Immature natural killer cell (primary cell): Measurements from ENCODE around the gene ODAD4. TPM values are rescaled to one million over a fixed set of nuclear protein-coding genes. Genes with fewer than 3 reads are reported as not detected.
"Not testable (repeated sequence)": the region's sequence is repeated elsewhere in the genome, so short reads cannot be mapped to it uniquely, and the experiment has no call there.

Source experiments
- DNase-seq, 3 donors: peaks; one replicate each; pipeline ENCODE4 v3.0.0; 2022; ENCODE audit warnings: mixed read lengths in 1 of 3
- H3K27ac Mint-ChIP-seq, 6 donors: one replicate each; pipeline ENCODE4 v1.8.0; 2020; ENCODE audit warnings: mixed read lengths in 6 of 6, mild to moderate bottlenecking in 5 of 6, inconsistent platforms in 4 of 6, moderate library complexity in 3 of 6
- H3K27me3 Mint-ChIP-seq, 3 donors: one replicate each; pipeline ENCODE4 v1.8.0; 2020 to 2021; ENCODE audit warnings: low read depth in 3 of 3, mild to moderate bottlenecking in 3 of 3, mixed read lengths in 3 of 3, moderate library complexity in 3 of 3, inconsistent platforms in 1 of 3
- H3K36me3 Mint-ChIP-seq, 3 donors: one replicate each; pipeline ENCODE4 v1.8.0; 2020; ENCODE audit warnings: mixed read lengths in 3 of 3, inconsistent platforms in 2 of 3, mild to moderate bottlenecking in 2 of 3
- H3K4me1 Mint-ChIP-seq, 2 donors: one replicate each; pipeline ENCODE4 v1.8.0; 2020; ENCODE audit warnings: inconsistent platforms in 2 of 2, mild to moderate bottlenecking in 2 of 2, mixed read lengths in 2 of 2, moderate library complexity in 1 of 2
- H3K4me3 Mint-ChIP-seq, 5 donors: one replicate each; pipeline ENCODE4 v1.8.0; 2020; ENCODE audit warnings: mild to moderate bottlenecking in 5 of 5, mixed read lengths in 5 of 5, inconsistent platforms in 3 of 5, moderate library complexity in 3 of 5
- H3K9me3 Mint-ChIP-seq, 6 donors: one replicate each; pipeline ENCODE4 v1.8.0; 2020; ENCODE audit warnings: mild to moderate bottlenecking in 6 of 6, mixed read lengths in 6 of 6, inconsistent platforms in 4 of 6, moderate library complexity in 3 of 6
- polyA plus RNA-seq, 3 donors: library from polyadenylated mRNA; unstranded; fragments of 300-500 nt; fragmentation: Illumina TruSeq; gene quantifications; one replicate each; pipeline ENCODE4 v1.2.3, GENCODE V29; 2021

ODAD4 gene
- polyA plus RNA-seq, 3 donors from 2014 or later = 0.15 to 0.38 TPM; not detected in 1

- peaks cover 33 to 46% of the 10 kb centered on the region in 2 donors for H3K4me1 Mint-ChIP-seq
- H3K4me3 Mint-ChIP-seq = peak overlapping the region; percentile 86 to 92 (median 89)
- H3K36me3 Mint-ChIP-seq = peaks cover under 1 to 4% (median 1%) of the 10 kb centered on the region in 3 donors
- H3K9me3 Mint-ChIP-seq = no peaks in the 10 kb centered on the region
- DNase-seq = peak; percentile 7 to 32 (median 17)
- H3K27ac Mint-ChIP-seq = peak overlapping the region; percentile 45 to 87 (median 74)
- H3K27me3 Mint-ChIP-seq = peaks cover 0 to 10% (median 3%) of the 10 kb centered on the region in 3 donors
Observed at GRCh38 chr17:41917679-41918313, 12.6 kb upstream of the ODAD4 start.

GRCh38 chr17:41918314-41919164 is 11.9 kb upstream of the ODAD4 start, which contains the start of gene ACLY:
Gene ACLY (minus strand): TSS chr17:41918951. CDS start chr17:41913873, 5,078 bp downstream.
- H3K36me3 Mint-ChIP-seq = no peaks in the 10 kb centered on the region
- H3K4me3 Mint-ChIP-seq = peak within 1 kb of the TSS; percentile 86 to 92 (median 89)
- no peaks in the 10 kb centered on the region for H3K9me3 Mint-ChIP-seq
- peak within 1 kb of the TSS; percentile 68 to 90 (median 80) for H3K27ac Mint-ChIP-seq
- peaks cover 33 to 39% of the 10 kb centered on the region in 2 donors for H3K4me1 Mint-ChIP-seq
- peaks cover 0 to 10% (median 6%) of the 10 kb centered on the region in 3 donors for H3K27me3 Mint-ChIP-seq
- DNase-seq = peak; percentile 90 to 92 (median 92)

GRCh38 chr17:41919165-41919817 is 11.1 kb upstream of the ODAD4 start:
- Mint-ChIP-seq H3K9me3 (no peaks in the 10 kb centered on the region), H3K27me3 (peaks cover 0 to 9% (median 9%) of the 10 kb centered on the region in 3 donors)

GRCh38 chr17:41919840-41920579 is 10.4 kb upstream of the ODAD4 start:
- H3K4me1 Mint-ChIP-seq = peaks cover 23 to 25% of the 10 kb centered on the region in 2 donors
- H3K4me3 Mint-ChIP-seq = peak overlapping the region; percentile 64 to 89 (median 69)
- H3K27me3 Mint-ChIP-seq = peaks cover 0 to 9% (median 8%) of the 10 kb centered on the region in 3 donors
- DNase-seq = no peak
- H3K9me3 Mint-ChIP-seq = no peaks in the 10 kb centered on the region
- no peaks in the 10 kb centered on the region for H3K36me3 Mint-ChIP-seq
- H3K27ac Mint-ChIP-seq = peak overlapping the region in 2 of 6 donors; percentile 78 to 81

More at GRCh38 chr17:41919165-41919817, 11.1 kb upstream of the ODAD4 start:
- no peak for DNase-seq
- peak overlapping the region; percentile 86 to 92 (median 89) for H3K4me3 Mint-ChIP-seq
- peaks cover 29 to 32% of the 10 kb centered on the region in 2 donors for H3K4me1 Mint-ChIP-seq
- H3K36me3 Mint-ChIP-seq = no peaks in the 10 kb centered on the region
- peak overlapping the region in 1 of 6 donors; percentile 30 for H3K27ac Mint-ChIP-seq

GRCh38 chr17:41920580-41920955 is 9.8 kb upstream of the ODAD4 start:
- H3K9me3 Mint-ChIP-seq = no peaks in the 10 kb centered on the region
- peaks cover 0 to 9% (median 6%) of the 10 kb centered on the region in 3 donors for H3K27me3 Mint-ChIP-seq
- no peak overlapping the region for H3K27ac Mint-ChIP-seq
- no peak for DNase-seq
- H3K4me1 Mint-ChIP-seq = peaks cover 20 to 21% of the 10 kb centered on the region in 2 donors
- H3K4me3 Mint-ChIP-seq = peak overlapping the region in 1 of 5 donors; percentile 33
- H3K36me3 Mint-ChIP-seq = no peaks in the 10 kb centered on the region

GRCh38 chr17:41925991-41926590 is 4.3 kb upstream of the ODAD4 start:
- H3K9me3 Mint-ChIP-seq = no peaks in the 10 kb centered on the region
- peaks cover 18 to 19% of the 10 kb centered on the region in 2 donors for H3K4me1 Mint-ChIP-seq
- DNase-seq = no peak
- H3K36me3 Mint-ChIP-seq = no peaks in the 10 kb centered on the region
- no peak overlapping the region for H3K4me3 Mint-ChIP-seq
- H3K27me3 Mint-ChIP-seq = peaks cover 8 to 15% (median 10%) of the 10 kb centered on the region in 3 donors
- no peak overlapping the region for H3K27ac Mint-ChIP-seq

- no peaks in the 10 kb centered on the region for H3K36me3 Mint-ChIP-seq
- H3K9me3 Mint-ChIP-seq = no peaks in the 10 kb centered on the region
- peak overlapping the region in 2 of 6 donors; percentile 96 to 98 for H3K27ac Mint-ChIP-seq
- peaks cover 9 to 12% (median 10%) of the 10 kb centered on the region in 3 donors for H3K27me3 Mint-ChIP-seq
- H3K4me1 Mint-ChIP-seq = peaks cover 19 to 20% of the 10 kb centered on the region in 2 donors
- DNase-seq = no peak
- H3K4me3 Mint-ChIP-seq = peak overlapping the region in 2 of 5 donors; percentile 92 to 98
Observed at GRCh38 chr17:41928693-41929251, 1.6 kb upstream of the ODAD4 start.

- not testable (repeated sequence) for DNase-seq, H3K9me3 Mint-ChIP-seq, H3K36me3 Mint-ChIP-seq
- H3K4me1 Mint-ChIP-seq = peaks cover 19 to 20% of the 10 kb centered on the region in 2 donors
- H3K27me3 Mint-ChIP-seq = peaks cover 9 to 12% (median 10%) of the 10 kb centered on the region in 3 donors
- H3K4me3 Mint-ChIP-seq = peak overlapping the region; percentile 90 to 98 (median 98)
- H3K27ac Mint-ChIP-seq = peak overlapping the region; percentile 93 to 99 (median 97)
Observed at GRCh38 chr17:41930833-41931156, 378 bp downstream of the ODAD4 start.

GRCh38 chr17:41931715-41932114 is 1.3 kb downstream of the ODAD4 start:
- H3K4me3 Mint-ChIP-seq = peak overlapping the region in 2 of 5 donors; percentile 6 to 98
- not testable (repeated sequence) for H3K36me3 Mint-ChIP-seq, H3K9me3 Mint-ChIP-seq, DNase-seq
- peaks cover 9 to 13% (median 10%) of the 10 kb centered on the region in 3 donors for H3K27me3 Mint-ChIP-seq
- H3K27ac Mint-ChIP-seq = peak overlapping the region in 1 of 6 donors; percentile 14
- peaks cover 19 to 20% of the 10 kb centered on the region in 2 donors for H3K4me1 Mint-ChIP-seq

GRCh38 chr17:41932816-41933389 is 2.5 kb downstream of the ODAD4 start:
- peaks cover 19 to 20% of the 10 kb centered on the region in 2 donors for H3K4me1 Mint-ChIP-seq
- no peaks in the 10 kb centered on the region for H3K36me3 Mint-ChIP-seq
- no peak for DNase-seq
- no peaks in the 10 kb centered on the region for H3K9me3 Mint-ChIP-seq
- no peak overlapping the region for H3K4me3 Mint-ChIP-seq
- H3K27ac Mint-ChIP-seq = peak overlapping the region in 3 of 6 donors; percentile 28 to 58 (median 53)
- H3K27me3 Mint-ChIP-seq = peaks cover 9 to 14% (median 10%) of the 10 kb centered on the region in 3 donors

- H3K9me3 Mint-ChIP-seq = no peaks in the 10 kb centered on the region
- peaks cover 3 to 9% (median 6%) of the 10 kb centered on the region in 3 donors for H3K27me3 Mint-ChIP-seq
- H3K36me3 Mint-ChIP-seq = no peaks in the 10 kb centered on the region
- DNase-seq = no peak
- no peak overlapping the region for H3K27ac Mint-ChIP-seq
- no peak overlapping the region for H3K4me3 Mint-ChIP-seq
- H3K4me1 Mint-ChIP-seq = peaks cover 2 to 3% of the 10 kb centered on the region in 2 donors
Observed at GRCh38 chr17:41935641-41936040, 5.2 kb downstream of the ODAD4 start.
